Tibial nerve (tissue), 4 donors: Measurements from ENCODE around the gene AUTS2.

Experiments used
- EP300 ChIP-seq, 2 donors: sonication (generic); formaldehyde crosslinking; IDR thresholded peaks; one replicate each; pipeline ENCODE4 v1.6.1; 2017; ENCODE audit warnings: antibody characterized with exemption in 2 of 2, mild to moderate bottlenecking in 1 of 2
- POLR2A ChIP-seq, 2 donors: fragments of 450-650 bp; IDR thresholded peaks; one replicate each; pipeline ENCODE4 v1.6.1; 2017; ENCODE audit warnings: antibody characterized with exemption in 2 of 2, mild to moderate bottlenecking in 2 of 2, moderate library complexity in 2 of 2
- TF ChIP-seq, protein P1 (sequence below), 5 experiments: fragments of 200-600 bp in 3 of 5; fragments of 450-650 bp in 2 of 5; sonication (generic) in 3 of 5; IDR thresholded peaks; one replicate each; pipeline ENCODE4 v1.5.1; 2016 to 2019; ENCODE audit warnings: antibody characterized with exemption in 5 of 5, mild to moderate bottlenecking in 3 of 5, moderate library complexity in 2 of 5

DNA sequence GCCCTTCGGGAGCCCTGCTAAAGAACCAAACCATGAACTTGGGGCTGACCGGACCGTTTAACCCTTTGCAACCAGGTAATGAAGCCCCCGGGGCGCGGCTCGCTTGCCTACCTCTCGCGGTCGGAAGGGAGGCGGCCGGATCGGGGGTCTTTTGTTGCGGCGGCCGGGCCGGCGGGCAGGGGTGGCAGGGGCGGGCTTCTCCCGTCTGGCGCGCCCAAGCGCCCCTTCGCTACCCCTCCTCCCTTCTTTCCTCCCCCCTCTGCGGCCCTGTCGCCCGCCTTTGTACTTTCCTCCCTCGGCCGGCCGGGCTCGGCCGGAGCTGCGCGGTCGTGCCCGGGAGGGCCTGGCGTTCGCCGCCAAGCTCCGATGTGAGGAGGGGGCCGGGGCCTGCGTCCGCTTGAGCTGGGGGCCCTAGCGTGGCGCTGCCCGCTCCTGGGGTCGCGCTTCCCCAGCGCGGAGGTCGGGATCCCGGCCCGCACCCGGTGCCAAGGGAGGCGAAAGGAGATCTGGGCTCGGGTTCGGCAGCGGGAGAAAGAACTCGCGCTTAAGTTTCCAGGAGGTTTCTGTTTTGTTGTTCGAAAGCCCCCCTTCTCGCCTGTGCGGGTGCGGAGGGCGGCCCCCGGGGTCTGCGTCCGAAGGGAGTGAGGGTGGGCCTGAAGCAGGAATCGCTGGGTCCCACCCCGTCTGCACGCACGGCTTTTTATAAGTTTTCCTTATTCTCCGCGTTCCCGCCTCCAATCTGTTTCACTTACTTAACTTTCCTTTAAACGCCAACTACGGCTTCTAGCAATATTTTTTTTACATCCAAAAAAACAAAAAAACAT lies 1096.9 kb downstream of the AUTS2 start:
- TF ChIP-seq, protein P1, sequence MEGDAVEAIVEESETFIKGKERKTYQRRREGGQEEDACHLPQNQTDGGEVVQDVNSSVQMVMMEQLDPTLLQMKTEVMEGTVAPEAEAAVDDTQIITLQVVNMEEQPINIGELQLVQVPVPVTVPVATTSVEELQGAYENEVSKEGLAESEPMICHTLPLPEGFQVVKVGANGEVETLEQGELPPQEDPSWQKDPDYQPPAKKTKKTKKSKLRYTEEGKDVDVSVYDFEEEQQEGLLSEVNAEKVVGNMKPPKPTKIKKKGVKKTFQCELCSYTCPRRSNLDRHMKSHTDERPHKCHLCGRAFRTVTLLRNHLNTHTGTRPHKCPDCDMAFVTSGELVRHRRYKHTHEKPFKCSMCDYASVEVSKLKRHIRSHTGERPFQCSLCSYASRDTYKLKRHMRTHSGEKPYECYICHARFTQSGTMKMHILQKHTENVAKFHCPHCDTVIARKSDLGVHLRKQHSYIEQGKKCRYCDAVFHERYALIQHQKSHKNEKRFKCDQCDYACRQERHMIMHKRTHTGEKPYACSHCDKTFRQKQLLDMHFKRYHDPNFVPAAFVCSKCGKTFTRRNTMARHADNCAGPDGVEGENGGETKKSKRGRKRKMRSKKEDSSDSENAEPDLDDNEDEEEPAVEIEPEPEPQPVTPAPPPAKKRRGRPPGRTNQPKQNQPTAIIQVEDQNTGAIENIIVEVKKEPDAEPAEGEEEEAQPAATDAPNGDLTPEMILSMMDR (IDR thresholded peaks at IDR 0.05), result no peak
- no peak for TF ChIP-seq POLR2A (IDR thresholded peaks at IDR 0.05)
- TF ChIP-seq EP300 (IDR thresholded peaks at IDR 0.05), result no peak
